SW 1271 (cell line): ENCODE data around the gene SLC25A41.
"Not testable (repeated sequence)": the region's sequence is repeated elsewhere in the genome, so short reads cannot be mapped to it uniquely, and the experiment has no call there.

ENCODE experiments used
- DNase-seq, 2 experiments: peaks; one replicate each; lab custom pipeline; 2025; lab: John Stamatoyannopoulos, UW

The SLC25A41 gene

GRCh38 chr19:6412061-6412446 is 21.5 kb downstream of the SLC25A41 start:
- no peak for DNase-seq

GRCh38 chr19:6409346-6409745 is 24.2 kb downstream of the SLC25A41 start:
- DNase-seq: no peak

- DNase-seq: no peak
Measured at GRCh38 chr19:6406401-6406800, 27.2 kb downstream of the SLC25A41 start.

- no peak for DNase-seq
Measured at GRCh38 chr19:6402837-6403608, 30.5 kb downstream of the SLC25A41 start.

- no peak for DNase-seq
Measured at GRCh38 chr19:6402058-6402457, 31.5 kb downstream of the SLC25A41 start.

- DNase-seq: not testable (repeated sequence)
Measured at GRCh38 chr19:6400062-6400944, 33.3 kb downstream of the SLC25A41 start.

GRCh38 chr19:6396305-6396704 is 37.3 kb downstream of the SLC25A41 start:
- no peak for DNase-seq

- DNase-seq: no peak
Measured at GRCh38 chr19:6394831-6395230, 38.7 kb downstream of the SLC25A41 start.

- DNase-seq: no peak
Measured at GRCh38 chr19:6393983-6394412, 39.6 kb downstream of the SLC25A41 start.

- DNase-seq: peak; percentile 88 to 94
Measured at GRCh38 chr19:6393074-6393982, 40.2 kb downstream of the SLC25A41 start, which contains the start of gene GTF2F1. Gene GTF2F1 (minus strand): TSS chr19:6393164. CDS start chr19:6392995, 169 bp downstream.

GRCh38 chr19:6392221-6393073 is 41.1 kb downstream of the SLC25A41 start:
- no peak for DNase-seq

- DNase-seq: no peak
Measured at GRCh38 chr19:6387372-6387771, 46.2 kb downstream of the SLC25A41 start.

- DNase-seq: no peak
Measured at GRCh38 chr19:6384381-6384780, 49.2 kb downstream of the SLC25A41 start.

GRCh38 chr19:6383188-6383587 is 50.4 kb downstream of the SLC25A41 start:
- DNase-seq: no peak

- no peak for DNase-seq
Measured at GRCh38 chr19:6381030-6381750, 52.4 kb downstream of the SLC25A41 start.

- DNase-seq: no peak
Measured at GRCh38 chr19:6379744-6380143, 53.8 kb downstream of the SLC25A41 start.

GRCh38 chr19:6378486-6378885 is 55.1 kb downstream of the SLC25A41 start:
- no peak for DNase-seq

GRCh38 chr19:6378041-6378440 is 55.5 kb downstream of the SLC25A41 start:
- DNase-seq: no peak

GRCh38 chr19:6376512-6377190 is 56.9 kb downstream of the SLC25A41 start:
- DNase-seq: no peak
